Measurements from ENCODE around the gene JAG2.

DNA sequence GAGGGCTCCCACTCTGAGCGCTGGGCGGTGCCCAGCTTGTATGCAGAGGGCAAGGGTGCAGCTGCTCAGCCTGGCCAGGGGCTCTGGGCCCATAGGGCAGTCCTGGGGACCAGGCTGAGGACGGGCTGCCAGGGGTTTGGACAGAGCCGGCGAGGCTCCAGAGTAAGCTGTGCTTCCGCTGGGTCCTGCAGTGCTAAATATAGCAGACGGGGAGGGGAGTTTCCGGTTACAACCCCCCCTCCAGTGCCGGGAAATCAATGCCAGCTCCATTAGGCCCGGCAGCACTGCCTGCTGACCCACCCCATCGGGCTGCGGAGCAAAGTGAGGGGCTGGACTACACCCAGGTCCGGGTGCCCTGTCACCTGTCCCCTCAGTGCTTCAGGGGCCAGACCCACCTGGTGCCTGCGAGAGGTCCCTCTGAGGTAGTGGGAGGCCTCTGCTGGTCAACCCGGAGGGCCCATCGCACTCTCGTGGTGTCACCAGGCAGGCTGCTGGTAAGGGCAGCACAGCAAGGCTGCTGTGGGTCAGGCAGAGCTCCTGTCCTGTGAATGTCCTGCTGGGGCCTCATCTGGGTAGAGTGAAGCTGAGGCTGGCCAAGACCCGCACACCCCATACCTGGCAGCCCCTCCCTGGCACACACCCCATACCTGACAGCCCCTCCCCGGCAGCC, 2.6 kb upstream of the JAG2 start:
- TF ChIP-seq POLR2AphosphoS5 (IDR thresholded peaks at IDR 0.05; ENCODE audit: low read depth, low read length) (no peak), POLR2A (IDR thresholded peaks at IDR 0.05; ENCODE audit: low read depth, low read length) (no peak), SPI1 (IDR thresholded peaks at IDR 0.05; ENCODE audit: low read depth, low read length) (no peak), PAX5 (IDR thresholded peaks at IDR 0.05; ENCODE audit: insufficient read depth, low read length, severe bottlenecking) (no peak)

Measured in GM12891 (cell line).